Dendritic cell treated with granulocyte-macrophage colony-stimulating factor and Interleukin-4, amounts not matched to agents 40 ng/mL and 50 ng/mL, for 4 days (primary cell): Measurements from ENCODE around the gene ADAMTSL1.

Experiments used
- H3K27ac Mint-ChIP-seq: one replicate; pipeline ENCODE4 v1.8.0; 2022; ENCODE audit warnings: mild to moderate bottlenecking, mixed read lengths
- H3K27me3 Mint-ChIP-seq: one replicate; pipeline ENCODE4 v1.8.0; 2022; ENCODE audit warnings: mild to moderate bottlenecking, mixed read lengths
- H3K36me3 Mint-ChIP-seq: one replicate; pipeline ENCODE4 v1.8.0; 2022; ENCODE audit warnings: low read depth, mixed read lengths
- H3K4me1 Mint-ChIP-seq: one replicate; pipeline ENCODE4 v1.8.0; 2022; ENCODE audit warnings: low read depth, mixed read lengths
- H3K4me3 Mint-ChIP-seq: one replicate; pipeline ENCODE4 v1.8.0; 2022; ENCODE audit warnings: mild to moderate bottlenecking, moderate library complexity, mixed read lengths
- H3K9me3 Mint-ChIP-seq: one replicate; pipeline ENCODE4 v1.8.0; 2022; ENCODE audit warnings: mixed read lengths
- intact Hi-C: fragments of 100-400 bp; cut with micrococcal nuclease; formaldehyde crosslinking; loops from one replicate; pipeline ENCODE4 v1.15.0; 2022

Gene ADAMTSL1

DNA sequence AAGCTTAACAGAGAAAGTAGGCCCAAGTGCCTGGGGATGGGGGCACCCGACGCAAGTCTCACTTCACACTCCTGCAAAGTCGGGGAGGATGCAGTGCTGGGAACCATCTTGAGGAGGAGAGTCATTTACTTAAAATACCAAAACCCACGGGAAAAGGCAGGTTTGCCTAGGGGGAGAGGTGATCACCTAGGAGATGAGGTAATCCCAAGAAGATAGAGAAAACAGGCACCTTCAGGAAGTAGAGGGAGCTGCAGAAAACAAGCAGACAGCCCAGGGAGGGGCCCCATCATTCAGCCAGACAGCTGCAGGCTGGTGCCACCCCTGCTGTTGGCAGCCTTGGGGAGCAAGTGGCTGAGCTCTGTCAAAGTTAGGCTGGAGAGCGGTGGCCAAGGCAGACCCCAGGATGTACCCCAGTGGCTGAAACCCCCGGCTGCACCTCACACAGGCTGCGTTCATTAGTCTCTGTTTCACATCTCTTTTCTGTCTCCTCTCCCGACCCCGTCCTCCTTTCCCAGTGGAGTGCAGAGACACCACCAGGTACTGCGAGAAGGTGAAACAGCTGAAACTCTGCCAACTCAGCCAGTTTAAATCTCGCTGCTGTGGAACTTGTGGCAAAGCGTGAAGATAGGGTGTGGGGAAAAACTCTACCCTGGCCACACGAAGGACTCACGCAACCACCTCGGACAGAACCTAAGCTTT is 434.1 kb downstream of the ADAMTSL1 start:
- Mint-ChIP-seq H3K4me3 (no peak overlapping the region), H3K27ac (no peak overlapping the region), H3K27me3 (peaks cover 1% of the 10 kb centered on the region), H3K4me1 (no peaks in the 10 kb centered on the region), H3K36me3 (no peaks in the 10 kb centered on the region), H3K9me3 (no peaks in the 10 kb centered on the region)
- intact Hi-C loops, result no loop called here

- intact Hi-C loops, result no loop called here
- Mint-ChIP-seq H3K27ac (no peak overlapping the region), H3K4me1 (no peaks in the 10 kb centered on the region), H3K27me3 (peaks cover 1% of the 10 kb centered on the region), H3K9me3 (no peaks in the 10 kb centered on the region), H3K4me3 (no peak overlapping the region), H3K36me3 (no peaks in the 10 kb centered on the region)
Observed at GRCh38 chr9:18909140-18910018, 435.4 kb downstream of the ADAMTSL1 start.

DNA sequence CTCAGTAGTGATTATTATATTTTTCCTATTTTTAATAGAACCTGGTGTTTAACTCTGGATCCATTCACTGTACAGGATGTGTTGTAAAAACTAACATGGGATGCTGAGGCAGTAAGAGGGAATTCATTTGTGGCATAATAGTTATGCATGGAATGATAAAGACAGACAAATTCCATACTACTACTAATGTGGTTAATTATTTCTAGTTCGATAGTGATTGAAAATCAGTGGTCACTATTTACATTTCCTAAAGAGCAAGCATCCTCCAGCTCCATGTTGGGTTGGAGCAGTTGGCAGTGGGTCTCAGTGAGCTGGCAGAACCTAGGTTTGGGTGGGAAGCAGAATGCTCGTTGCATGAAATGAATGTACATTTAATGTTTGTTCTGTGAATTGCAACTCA is 436.5 kb downstream of the ADAMTSL1 start:
- no peaks in the 10 kb centered on the region for H3K4me1 Mint-ChIP-seq
- no peaks in the 10 kb centered on the region for H3K9me3 Mint-ChIP-seq
- no peaks in the 10 kb centered on the region for H3K36me3 Mint-ChIP-seq
- no peak overlapping the region for H3K27ac Mint-ChIP-seq
- no peak overlapping the region for H3K4me3 Mint-ChIP-seq
- intact Hi-C loops, result no loop called here
- H3K27me3 Mint-ChIP-seq, result peaks cover 1% of the 10 kb centered on the region

DNA sequence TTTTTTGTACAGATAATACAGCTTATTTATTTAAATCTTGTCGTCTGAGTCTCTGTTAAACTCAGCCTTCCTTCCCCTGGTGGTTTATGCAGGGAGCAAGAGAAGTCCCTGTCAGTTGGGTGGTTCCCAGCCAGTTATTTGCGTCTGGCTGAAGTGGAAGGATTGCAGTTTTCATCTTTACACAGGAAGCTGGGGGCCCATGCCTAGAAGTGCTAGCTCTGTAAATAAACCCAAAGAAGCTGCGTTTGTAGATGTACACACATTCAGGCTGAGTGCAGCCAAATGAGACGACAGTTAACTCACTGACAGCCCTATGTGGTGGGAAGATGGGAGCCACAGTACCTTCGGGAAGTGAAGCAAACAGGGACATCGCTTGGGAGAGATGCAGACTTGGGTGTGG is 437.0 kb downstream of the ADAMTSL1 start:
- H3K4me3 Mint-ChIP-seq, result no peak overlapping the region
- intact Hi-C loops, result no loop called here
- H3K27me3 Mint-ChIP-seq, result peaks cover 1% of the 10 kb centered on the region
- H3K4me1 Mint-ChIP-seq, result no peaks in the 10 kb centered on the region
- no peaks in the 10 kb centered on the region for H3K36me3 Mint-ChIP-seq
- H3K9me3 Mint-ChIP-seq, result no peaks in the 10 kb centered on the region
- no peak overlapping the region for H3K27ac Mint-ChIP-seq

- intact Hi-C loops, result no loop called here
- Mint-ChIP-seq H3K4me1 (no peaks in the 10 kb centered on the region), H3K4me3 (no peak overlapping the region), H3K27me3 (peaks cover 1% of the 10 kb centered on the region), H3K9me3 (no peaks in the 10 kb centered on the region), H3K27ac (no peak overlapping the region), H3K36me3 (no peaks in the 10 kb centered on the region)
Observed at GRCh38 chr9:18911714-18912342, 437.9 kb downstream of the ADAMTSL1 start.

DNA sequence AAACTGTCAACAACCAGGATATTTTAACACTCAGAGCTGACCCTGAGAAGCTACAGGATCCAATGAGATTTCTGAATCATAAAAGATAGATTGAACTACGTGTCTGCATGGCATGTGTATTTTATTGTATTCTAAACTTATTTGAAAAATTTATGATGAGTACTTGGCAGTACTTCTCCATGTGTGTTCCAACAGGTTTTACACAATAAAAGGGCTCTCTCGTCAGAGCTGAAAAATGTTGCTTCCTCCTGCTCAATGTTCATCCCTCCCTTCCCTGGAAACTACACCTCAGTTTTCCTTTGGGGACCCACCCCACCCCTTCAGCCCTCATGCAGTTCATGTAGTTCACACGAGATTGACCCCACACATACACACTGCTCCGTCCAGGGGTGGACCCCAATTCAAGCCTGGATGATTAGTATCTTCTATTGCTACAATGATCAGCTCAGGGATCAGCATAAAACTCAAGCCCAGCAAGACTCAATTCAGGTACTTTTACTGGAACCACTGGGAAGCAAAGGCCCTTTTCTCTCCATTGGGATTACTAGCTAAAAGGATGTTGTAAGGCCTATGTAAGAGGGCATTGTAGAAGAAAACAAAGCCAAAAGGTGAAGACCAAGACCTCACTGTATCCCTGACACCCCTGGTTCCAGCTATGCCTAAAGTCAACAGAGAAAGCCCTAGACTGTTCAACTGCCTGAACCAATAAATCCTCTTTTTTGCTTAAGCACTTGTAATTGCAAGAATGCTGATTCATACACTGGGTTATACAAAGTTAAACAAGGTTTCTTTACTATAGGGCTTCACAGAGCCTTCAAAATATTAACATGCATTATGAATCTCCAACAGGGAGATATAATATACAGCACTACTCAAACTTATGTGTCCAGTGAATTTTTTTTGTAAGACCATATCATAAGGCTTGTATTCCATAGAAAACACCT is 446.5 kb downstream of the ADAMTSL1 start:
- intact Hi-C loops, result no loop called here

DNA sequence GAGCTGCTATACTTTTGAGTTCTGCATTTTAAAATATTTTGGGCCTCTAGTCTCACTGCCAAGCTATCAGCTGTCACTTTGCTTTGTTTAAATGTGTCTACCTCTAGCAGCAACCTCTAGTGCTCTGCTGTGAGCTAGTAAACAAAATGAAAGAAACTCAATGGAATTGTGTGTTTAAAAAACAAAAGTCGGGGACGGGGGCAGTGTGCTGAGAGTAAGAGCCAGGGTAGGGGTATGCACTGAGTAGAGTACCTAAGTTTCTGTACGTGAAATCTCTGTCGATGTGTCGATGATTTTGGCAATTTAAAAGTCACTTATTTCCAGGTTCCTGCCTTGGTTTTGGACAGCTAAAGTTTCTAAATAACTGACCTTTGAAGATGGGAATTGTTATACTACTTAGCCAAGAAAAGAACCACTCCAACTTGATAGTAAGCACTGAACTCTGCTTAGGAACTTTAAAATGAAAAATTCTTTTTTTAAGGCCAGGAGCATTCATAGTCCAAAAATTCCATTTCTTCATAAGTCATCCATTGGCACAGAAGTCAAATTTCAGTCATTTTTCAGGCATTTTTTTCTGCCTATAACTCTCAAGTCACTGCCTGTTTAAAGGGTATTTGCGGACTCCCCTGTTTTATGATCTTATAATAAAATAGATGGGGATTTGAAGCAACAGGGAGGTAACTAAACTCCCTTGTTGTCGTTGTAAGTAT is 447.6 kb downstream of the ADAMTSL1 start:
- Mint-ChIP-seq H3K27ac (no peak overlapping the region), H3K9me3 (no peaks in the 10 kb centered on the region), H3K4me1 (no peaks in the 10 kb centered on the region), H3K4me3 (no peak overlapping the region), H3K27me3 (no peaks in the 10 kb centered on the region), H3K36me3 (no peaks in the 10 kb centered on the region)
- intact Hi-C loops, result no loop called here

More for the DNA sequence above, 446.5 kb downstream of the ADAMTSL1 start:
- no peak overlapping the region for H3K27ac Mint-ChIP-seq
- H3K9me3 Mint-ChIP-seq, result no peaks in the 10 kb centered on the region
- H3K36me3 Mint-ChIP-seq, result no peaks in the 10 kb centered on the region
- H3K27me3 Mint-ChIP-seq, result no peaks in the 10 kb centered on the region
- H3K4me3 Mint-ChIP-seq, result no peak overlapping the region
- H3K4me1 Mint-ChIP-seq, result no peaks in the 10 kb centered on the region

- Mint-ChIP-seq H3K27me3 (no peaks in the 10 kb centered on the region), H3K27ac (no peak overlapping the region), H3K4me3 (no peak overlapping the region), H3K4me1 (no peaks in the 10 kb centered on the region), H3K9me3 (no peaks in the 10 kb centered on the region), H3K36me3 (no peaks in the 10 kb centered on the region)
- intact Hi-C loops, result no loop called here
Observed at GRCh38 chr9:18922161-18922885, 448.4 kb downstream of the ADAMTSL1 start.

GRCh38 chr9:18923167-18923566 is 449.2 kb downstream of the ADAMTSL1 start:
- intact Hi-C loops, result no loop called here
- H3K27ac Mint-ChIP-seq, result no peak overlapping the region
- H3K9me3 Mint-ChIP-seq, result no peaks in the 10 kb centered on the region
- H3K4me3 Mint-ChIP-seq, result no peak overlapping the region
- H3K4me1 Mint-ChIP-seq, result no peaks in the 10 kb centered on the region
- no peaks in the 10 kb centered on the region for H3K27me3 Mint-ChIP-seq
- no peaks in the 10 kb centered on the region for H3K36me3 Mint-ChIP-seq

DNA sequence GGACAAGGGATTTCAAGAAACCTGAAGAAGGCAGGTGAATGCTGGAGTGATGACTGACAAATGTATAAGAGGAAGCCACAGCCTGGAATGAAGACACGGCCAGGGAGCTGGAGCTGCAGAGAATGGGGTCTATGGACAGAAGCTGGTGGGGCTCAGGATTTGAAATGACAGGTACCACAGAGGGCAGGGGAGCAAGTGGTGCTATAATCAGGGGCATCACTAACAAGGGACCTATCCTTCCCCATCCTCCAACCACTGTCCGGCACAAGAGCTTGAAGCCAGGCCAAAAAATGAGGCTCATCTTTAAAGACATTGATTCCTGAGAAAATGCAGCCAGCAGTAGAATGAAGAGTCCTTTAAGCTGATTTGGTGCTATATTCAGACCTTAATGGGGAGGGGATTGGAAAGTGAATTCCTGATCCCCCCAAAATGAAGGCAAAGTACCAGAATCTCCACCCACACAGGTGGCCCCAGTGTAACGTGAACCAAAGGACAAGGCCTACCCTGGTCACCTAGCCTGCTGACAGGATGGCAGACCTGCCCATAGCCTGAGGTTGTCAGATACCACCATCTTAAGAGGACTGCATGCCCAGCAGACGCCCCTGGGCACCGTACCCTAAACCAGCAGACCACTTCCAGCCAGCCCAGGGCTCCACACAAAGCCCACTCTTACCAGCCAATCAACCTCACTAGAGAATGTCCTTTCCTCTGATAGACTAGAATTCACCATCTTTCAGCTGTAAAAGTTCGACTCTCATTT is 449.9 kb downstream of the ADAMTSL1 start:
- Mint-ChIP-seq H3K27ac (no peak overlapping the region), H3K4me1 (no peaks in the 10 kb centered on the region), H3K36me3 (no peaks in the 10 kb centered on the region), H3K4me3 (no peak overlapping the region), H3K27me3 (no peaks in the 10 kb centered on the region), H3K9me3 (no peaks in the 10 kb centered on the region)
- intact Hi-C loops, result no loop called here

DNA sequence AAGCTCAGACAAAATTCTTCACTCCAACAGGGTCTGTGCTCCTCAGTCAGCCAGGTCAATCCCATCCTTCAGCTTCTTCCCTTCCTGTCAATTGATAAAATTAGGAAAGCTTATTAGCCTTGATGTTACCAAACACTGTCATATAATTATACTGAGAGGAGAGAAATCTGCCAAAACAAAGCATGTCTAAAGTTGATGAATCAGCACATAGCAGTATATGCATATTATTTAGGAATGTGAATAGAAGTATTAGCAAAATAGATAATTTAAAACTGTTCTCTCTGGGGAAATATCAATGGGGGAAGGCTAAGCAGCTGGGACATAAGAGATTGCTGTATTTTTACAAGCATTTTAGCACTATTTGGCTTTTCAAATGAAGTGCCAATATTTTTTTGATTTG is 451.9 kb downstream of the ADAMTSL1 start:
- no peak overlapping the region for H3K27ac Mint-ChIP-seq
- H3K27me3 Mint-ChIP-seq, result no peaks in the 10 kb centered on the region
- H3K36me3 Mint-ChIP-seq, result no peaks in the 10 kb centered on the region
- H3K4me3 Mint-ChIP-seq, result no peak overlapping the region
- intact Hi-C loops, result no loop called here
- no peaks in the 10 kb centered on the region for H3K9me3 Mint-ChIP-seq
- no peaks in the 10 kb centered on the region for H3K4me1 Mint-ChIP-seq

DNA sequence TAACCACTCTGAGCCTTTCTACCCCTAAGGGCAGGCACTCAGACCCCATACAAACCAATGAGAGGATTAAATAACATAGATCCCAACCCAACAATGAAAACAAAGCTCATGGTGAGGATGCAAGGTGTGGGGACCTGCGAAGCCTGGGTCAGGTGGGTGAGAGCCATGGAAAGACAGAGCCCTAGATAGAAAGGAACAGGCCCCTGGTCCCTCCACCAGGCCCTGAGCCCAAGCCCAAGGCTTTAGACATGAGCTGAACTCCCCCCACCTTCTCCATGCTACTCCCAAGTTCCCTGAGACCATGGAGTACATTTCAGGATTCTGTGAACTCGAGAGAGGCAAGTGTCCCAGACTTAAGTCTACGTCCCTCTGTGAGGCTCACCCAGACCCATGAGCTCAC is 452.6 kb downstream of the ADAMTSL1 start:
- intact Hi-C loops, result no loop called here
- no peak overlapping the region for H3K27ac Mint-ChIP-seq

More for the DNA sequence above, 452.6 kb downstream of the ADAMTSL1 start:
- Mint-ChIP-seq H3K27me3 (no peaks in the 10 kb centered on the region), H3K4me3 (no peak overlapping the region), H3K4me1 (no peaks in the 10 kb centered on the region), H3K36me3 (no peaks in the 10 kb centered on the region), H3K9me3 (no peaks in the 10 kb centered on the region)
